Measurements from ENCODE around the gene NRGN.

GRCh38 chr11:124700028-124700427, 39.7 kb upstream of the NRGN start:
- TF ChIP-seq CTCF (IDR thresholded peaks at IDR 0.05) (no peak), POLR2A (IDR thresholded peaks at IDR 0.05) (no peak)

All from stomach (tissue), 4 donors.